ENCODE results near the gene MEF2B.

DNA sequence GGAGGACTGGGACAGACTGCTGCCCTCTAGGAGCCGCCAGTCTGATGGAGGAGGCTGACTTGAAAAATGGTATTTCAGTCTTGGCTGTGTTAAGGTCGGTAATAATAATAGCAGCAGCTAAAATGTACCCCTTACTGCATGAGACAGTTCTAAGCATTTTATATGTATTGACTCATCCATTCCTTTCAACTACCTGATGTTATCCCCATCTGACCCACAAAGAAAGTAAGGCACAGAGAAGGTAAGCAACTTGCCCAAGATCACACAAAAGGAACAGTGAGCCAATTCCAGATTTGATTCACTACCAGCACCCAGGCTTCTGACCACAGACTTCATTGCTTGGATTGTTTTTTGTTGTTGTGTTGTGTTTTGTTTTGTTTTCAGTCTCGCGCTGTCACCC lies 45.7 kb upstream of the MEF2B start:
- TF ChIP-seq, protein P1, sequence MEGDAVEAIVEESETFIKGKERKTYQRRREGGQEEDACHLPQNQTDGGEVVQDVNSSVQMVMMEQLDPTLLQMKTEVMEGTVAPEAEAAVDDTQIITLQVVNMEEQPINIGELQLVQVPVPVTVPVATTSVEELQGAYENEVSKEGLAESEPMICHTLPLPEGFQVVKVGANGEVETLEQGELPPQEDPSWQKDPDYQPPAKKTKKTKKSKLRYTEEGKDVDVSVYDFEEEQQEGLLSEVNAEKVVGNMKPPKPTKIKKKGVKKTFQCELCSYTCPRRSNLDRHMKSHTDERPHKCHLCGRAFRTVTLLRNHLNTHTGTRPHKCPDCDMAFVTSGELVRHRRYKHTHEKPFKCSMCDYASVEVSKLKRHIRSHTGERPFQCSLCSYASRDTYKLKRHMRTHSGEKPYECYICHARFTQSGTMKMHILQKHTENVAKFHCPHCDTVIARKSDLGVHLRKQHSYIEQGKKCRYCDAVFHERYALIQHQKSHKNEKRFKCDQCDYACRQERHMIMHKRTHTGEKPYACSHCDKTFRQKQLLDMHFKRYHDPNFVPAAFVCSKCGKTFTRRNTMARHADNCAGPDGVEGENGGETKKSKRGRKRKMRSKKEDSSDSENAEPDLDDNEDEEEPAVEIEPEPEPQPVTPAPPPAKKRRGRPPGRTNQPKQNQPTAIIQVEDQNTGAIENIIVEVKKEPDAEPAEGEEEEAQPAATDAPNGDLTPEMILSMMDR (IDR thresholded peaks at IDR 0.05), result no peak
- TF ChIP-seq POLR2A (IDR thresholded peaks at IDR 0.05), result no peak
- no peak for TF ChIP-seq EP300 (IDR thresholded peaks at IDR 0.05)
- TF ChIP-seq POLR2AphosphoS5 (IDR thresholded peaks at IDR 0.05), result no peak
